ENCODE data around the gene FHIT. TPM values are rescaled to one million over a fixed set of nuclear protein-coding genes. Genes with fewer than 3 reads are reported as not detected.

The FHIT gene
- total and polyA plus RNA-seq, 9 donors, result 5.1 to 11.8 (median 9.5) TPM

DNA sequence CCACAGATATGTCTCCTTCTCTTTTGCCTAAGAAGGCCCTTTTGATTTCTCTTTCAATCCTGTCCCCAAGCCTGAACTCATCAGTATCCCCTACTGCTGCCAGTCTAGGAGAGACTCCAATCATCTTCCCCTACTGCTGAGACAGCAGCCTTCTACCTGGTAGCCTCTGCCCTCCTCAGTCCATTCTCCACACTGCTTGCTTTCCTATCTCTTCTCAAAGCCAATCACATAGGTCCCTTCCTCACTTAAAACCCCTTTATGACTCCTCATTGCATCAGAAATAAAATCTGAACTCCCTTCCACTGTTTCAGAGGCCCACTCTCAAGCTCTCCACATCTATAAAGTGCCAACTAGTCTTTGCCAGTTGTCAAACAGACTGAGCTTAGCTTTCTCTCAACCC lies 1119.6 kb downstream of the FHIT start:
- Histone ChIP-seq H3K4me1 (ENCODE audit: insufficient read depth) (no peaks in the 10 kb centered on the region), H3K27me3 (no peaks in the 10 kb centered on the region), H3K27ac (no peak overlapping the region), H3K9me3 (no peaks in the 10 kb centered on the region), H3K36me3 (no peaks in the 10 kb centered on the region), H3K4me3 (no peak overlapping the region)
- DNase-seq, result no peak
- no peak for TF ChIP-seq EP300 (IDR thresholded peaks at IDR 0.05)
- TF ChIP-seq, protein P1, sequence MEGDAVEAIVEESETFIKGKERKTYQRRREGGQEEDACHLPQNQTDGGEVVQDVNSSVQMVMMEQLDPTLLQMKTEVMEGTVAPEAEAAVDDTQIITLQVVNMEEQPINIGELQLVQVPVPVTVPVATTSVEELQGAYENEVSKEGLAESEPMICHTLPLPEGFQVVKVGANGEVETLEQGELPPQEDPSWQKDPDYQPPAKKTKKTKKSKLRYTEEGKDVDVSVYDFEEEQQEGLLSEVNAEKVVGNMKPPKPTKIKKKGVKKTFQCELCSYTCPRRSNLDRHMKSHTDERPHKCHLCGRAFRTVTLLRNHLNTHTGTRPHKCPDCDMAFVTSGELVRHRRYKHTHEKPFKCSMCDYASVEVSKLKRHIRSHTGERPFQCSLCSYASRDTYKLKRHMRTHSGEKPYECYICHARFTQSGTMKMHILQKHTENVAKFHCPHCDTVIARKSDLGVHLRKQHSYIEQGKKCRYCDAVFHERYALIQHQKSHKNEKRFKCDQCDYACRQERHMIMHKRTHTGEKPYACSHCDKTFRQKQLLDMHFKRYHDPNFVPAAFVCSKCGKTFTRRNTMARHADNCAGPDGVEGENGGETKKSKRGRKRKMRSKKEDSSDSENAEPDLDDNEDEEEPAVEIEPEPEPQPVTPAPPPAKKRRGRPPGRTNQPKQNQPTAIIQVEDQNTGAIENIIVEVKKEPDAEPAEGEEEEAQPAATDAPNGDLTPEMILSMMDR (IDR thresholded peaks at IDR 0.05), result no peak
- TF ChIP-seq POLR2A (IDR thresholded peaks at IDR 0.05), result no peak
- intact Hi-C loops (cut with DNase I), result no loop called here

DNA sequence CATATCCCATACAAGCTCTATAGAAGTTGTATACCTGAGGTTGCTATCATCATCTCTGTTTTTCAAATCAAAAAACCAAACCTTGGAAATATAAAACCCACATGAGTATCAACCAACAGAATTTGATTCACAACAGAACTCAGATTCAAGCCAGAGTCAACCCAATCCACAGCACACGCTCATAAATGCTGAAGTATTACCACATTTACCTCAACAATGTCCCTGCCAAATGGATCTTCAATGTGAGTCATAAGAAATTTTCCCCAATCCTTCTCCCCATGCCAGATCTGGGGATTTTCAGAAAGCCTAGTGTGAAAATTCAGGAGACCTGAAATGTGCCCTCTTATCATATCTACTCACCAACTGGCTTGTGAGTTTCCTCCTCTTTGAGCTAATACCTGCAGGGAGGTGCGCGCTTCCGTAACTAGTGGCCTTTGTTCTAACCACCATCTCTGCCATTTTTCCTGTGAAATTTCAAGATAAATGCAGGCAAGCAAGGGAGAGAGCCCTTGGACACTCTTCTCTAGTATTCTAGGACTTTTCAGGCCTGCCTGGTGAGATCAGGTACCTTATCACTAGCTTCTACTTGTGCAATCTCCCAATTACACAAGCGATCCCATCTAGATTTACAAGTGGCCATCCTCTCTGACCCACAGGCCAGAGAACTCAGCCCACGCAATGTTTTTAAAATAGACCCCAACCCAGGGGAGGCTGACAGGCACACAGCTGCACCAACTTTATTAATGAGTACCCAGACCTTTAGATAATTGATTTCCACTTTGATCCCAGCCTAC lies 1124.5 kb downstream of the FHIT start:
- H3K4me3 ChIP-seq, result no peak overlapping the region
- H3K9me3 ChIP-seq, result no peaks in the 10 kb centered on the region
- H3K4me1 ChIP-seq (ENCODE audit: insufficient read depth), result no peaks in the 10 kb centered on the region
- H3K27me3 ChIP-seq, result no peaks in the 10 kb centered on the region
- no peak overlapping the region for H3K27ac ChIP-seq
- intact Hi-C loops (cut with DNase I), result no loop called here
- 76 to 91% (median 79%) methylated on average over 6 of the region's 6 CpGs for WGBS, 3 donors
- TF ChIP-seq EP300 (IDR thresholded peaks at IDR 0.05), result no peak
- TF ChIP-seq, protein P1 (IDR thresholded peaks at IDR 0.05), result no peak
- no peak for TF ChIP-seq POLR2A (IDR thresholded peaks at IDR 0.05)
- DNase-seq, result no peak
- H3K36me3 ChIP-seq, result no peaks in the 10 kb centered on the region

DNA sequence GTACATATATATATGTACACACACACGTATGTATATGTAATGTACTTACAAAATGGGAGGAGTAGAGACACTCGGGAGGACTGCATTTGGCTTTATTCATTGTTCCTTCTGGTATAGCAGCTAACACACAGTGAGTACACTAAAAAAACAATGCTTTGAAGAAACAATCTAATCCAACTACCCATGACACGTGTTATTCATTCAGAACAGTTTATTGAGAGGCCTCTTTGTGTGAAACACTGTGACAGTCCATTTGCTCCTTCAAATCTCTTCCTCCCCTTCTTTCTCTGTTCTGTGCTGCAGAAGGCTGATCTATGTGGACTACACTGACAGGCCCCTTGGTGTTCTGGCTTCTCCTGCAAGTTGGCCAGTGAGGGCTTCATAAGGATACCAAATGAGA lies 1125.6 kb downstream of the FHIT start:
- no peak for DNase-seq
- TF ChIP-seq EP300 (IDR thresholded peaks at IDR 0.05) (no peak), POLR2A (IDR thresholded peaks at IDR 0.05) (no peak)
- TF ChIP-seq, protein P1 (IDR thresholded peaks at IDR 0.05), result no peak
- WGBS, 3 donors, result 92 to 95% (median 95%) methylated on average over 3 of the region's 3 CpGs
- no peak overlapping the region for H3K27ac ChIP-seq
- no peaks in the 10 kb centered on the region for H3K9me3 ChIP-seq
- intact Hi-C loops (cut with DNase I), result no loop called here
- H3K4me1 ChIP-seq (ENCODE audit: insufficient read depth), result no peaks in the 10 kb centered on the region
- no peaks in the 10 kb centered on the region for H3K27me3 ChIP-seq
- no peaks in the 10 kb centered on the region for H3K36me3 ChIP-seq
- H3K4me3 ChIP-seq, result no peak overlapping the region

DNA sequence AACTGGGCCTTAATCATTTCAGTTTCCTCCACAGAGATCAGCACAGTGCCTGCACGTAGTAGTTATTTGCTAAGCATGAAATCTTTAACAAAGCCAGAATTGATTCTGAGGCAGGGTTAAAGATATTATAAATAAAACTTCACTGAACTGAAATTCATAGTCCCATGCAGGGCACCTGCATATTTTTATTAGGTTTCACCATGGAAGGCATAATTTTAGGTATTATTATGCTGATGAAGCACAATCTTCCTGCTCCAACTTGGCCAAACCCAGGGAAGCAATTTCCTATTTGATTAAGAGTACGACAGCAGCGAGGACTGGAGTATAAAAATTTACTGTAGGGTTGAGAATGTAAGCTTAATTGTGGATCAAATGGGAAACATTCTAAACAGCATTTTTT lies 1131.0 kb downstream of the FHIT start:
- H3K4me3 ChIP-seq, result no peak overlapping the region
- no peak for DNase-seq

More for the DNA sequence above, 1131.0 kb downstream of the FHIT start:
- intact Hi-C loops (cut with DNase I), result no loop called here
- no peak overlapping the region for H3K27ac ChIP-seq
- H3K4me1 ChIP-seq (ENCODE audit: insufficient read depth), result no peaks in the 10 kb centered on the region
- H3K27me3 ChIP-seq, result no peaks in the 10 kb centered on the region
- no peaks in the 10 kb centered on the region for H3K36me3 ChIP-seq
- TF ChIP-seq POLR2A (IDR thresholded peaks at IDR 0.05) (no peak), EP300 (IDR thresholded peaks at IDR 0.05) (no peak)
- TF ChIP-seq, protein P1 (IDR thresholded peaks at IDR 0.05), result no peak
- no peaks in the 10 kb centered on the region for H3K9me3 ChIP-seq
- 90 to 94% (median 92%) methylated on average over 3 of the region's 3 CpGs for WGBS, 3 donors

All from ovary (tissue), 9 donors.